Measurements from ENCODE around the gene LGALS7. TPM values are rescaled to one million over a fixed set of nuclear protein-coding genes. Genes with fewer than 3 reads are reported as not detected.

Gene LGALS7
- total and polyA plus RNA-seq, 2 of the 13 experiments (the other 11 are each of a cell fraction or from before 2014, with no cell fraction given), result 0.73 TPM; not detected in 1

DNA sequence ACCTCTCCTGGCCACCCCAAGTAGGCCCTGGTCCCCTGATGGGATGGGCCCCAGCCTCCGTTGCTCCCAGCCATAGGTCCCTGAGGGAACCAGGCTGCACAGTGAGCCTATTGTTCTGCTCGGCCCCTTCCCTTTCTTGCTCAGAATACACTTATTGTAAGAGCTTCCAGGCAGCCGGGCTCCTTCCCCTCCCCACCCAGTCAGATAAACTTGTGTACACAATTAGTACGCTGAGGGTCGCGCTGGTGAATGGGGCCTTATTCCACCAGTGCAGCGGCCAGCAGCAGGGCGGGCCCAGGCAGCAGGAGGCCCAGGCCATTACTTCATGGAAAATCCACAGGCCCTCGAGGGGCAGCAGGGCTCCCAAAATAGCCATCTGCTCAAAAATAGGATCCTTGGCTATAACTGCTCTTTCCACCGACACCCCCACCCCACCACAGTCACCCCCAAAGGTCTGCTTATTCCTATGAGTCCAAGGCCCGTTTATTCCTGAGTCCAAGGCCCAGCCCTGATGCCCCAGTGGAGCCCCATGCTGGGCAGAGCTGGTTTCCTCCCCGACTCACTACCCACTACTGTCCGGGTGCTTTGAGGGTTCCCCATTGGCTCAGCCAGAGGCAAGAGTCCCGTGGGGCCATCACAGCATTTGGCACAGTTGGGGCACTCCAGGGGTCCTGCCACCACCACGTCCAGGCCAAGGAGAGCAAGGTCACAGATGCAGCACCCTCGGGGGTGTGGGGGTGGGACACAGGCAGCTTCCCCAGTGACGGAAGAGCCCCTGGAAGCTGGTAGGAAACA, 51.1 kb downstream of the LGALS7 start (continued):
- TF ChIP-seq, protein P1, sequence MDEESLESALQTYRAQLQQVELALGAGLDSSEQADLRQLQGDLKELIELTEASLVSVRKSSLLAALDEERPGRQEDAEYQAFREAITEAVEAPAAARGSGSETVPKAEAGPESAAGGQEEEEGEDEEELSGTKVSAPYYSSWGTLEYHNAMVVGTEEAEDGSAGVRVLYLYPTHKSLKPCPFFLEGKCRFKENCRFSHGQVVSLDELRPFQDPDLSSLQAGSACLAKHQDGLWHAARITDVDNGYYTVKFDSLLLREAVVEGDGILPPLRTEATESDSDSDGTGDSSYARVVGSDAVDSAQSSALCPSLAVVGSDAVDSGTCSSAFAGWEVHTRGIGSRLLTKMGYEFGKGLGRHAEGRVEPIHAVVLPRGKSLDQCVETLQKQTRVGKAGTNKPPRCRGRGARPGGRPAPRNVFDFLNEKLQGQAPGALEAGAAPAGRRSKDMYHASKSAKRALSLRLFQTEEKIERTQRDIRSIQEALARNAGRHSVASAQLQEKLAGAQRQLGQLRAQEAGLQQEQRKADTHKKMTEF (CRISPR knock-in tag; IDR thresholded peaks at IDR 0.05), result peak; percentile 56; the same call in 1 of the 2 replicates
- TF ChIP-seq GLMP (CRISPR knock-in tag; IDR thresholded peaks at IDR 0.05; ENCODE audit: borderline replicate concordance), result no peak
- TF ChIP-seq HDAC1 (CRISPR knock-in tag; IDR thresholded peaks at IDR 0.05), result peak; percentile 74
- TF ChIP-seq KLF16 (CRISPR knock-in tag; IDR thresholded peaks at IDR 0.05), result peak in 1 of 2 experiments; percentile 52; a peak in 1 of 4 replicates
- no peak for TF ChIP-seq KDM1A (CRISPR knock-in tag; IDR thresholded peaks at IDR 0.05)
- no peak for TF ChIP-seq ARID2 (CRISPR knock-in tag; IDR thresholded peaks at IDR 0.05; ENCODE audit: borderline replicate concordance)
- TF ChIP-seq NFATC3 (CRISPR knock-in tag; IDR thresholded peaks at IDR 0.05), result no peak
- no peak for TF ChIP-seq HDAC6 (IDR thresholded peaks at IDR 0.05; ENCODE audit: low read depth, low read length)
- no peak for TF ChIP-seq ZNF800 (CRISPR knock-in tag; IDR thresholded peaks at IDR 0.05)
- no peak for TF ChIP-seq RFX1 (IDR thresholded peaks at IDR 0.05)
- TF ChIP-seq ZBTB7B (CRISPR knock-in tag; IDR thresholded peaks at IDR 0.05), result peak; percentile 99
- TF ChIP-seq PHF21A (CRISPR knock-in tag; IDR thresholded peaks at IDR 0.05), result peak; percentile 99
- no peak for TF ChIP-seq CAMTA2 (CRISPR knock-in tag; IDR thresholded peaks at IDR 0.05; ENCODE audit: borderline replicate concordance)
- no peak for TF ChIP-seq EED (CRISPR knock-in tag; IDR thresholded peaks at IDR 0.05)
- TF ChIP-seq KDM6A (CRISPR knock-in tag; IDR thresholded peaks at IDR 0.05; ENCODE audit: low read depth), result no peak
- TF ChIP-seq, protein P2, sequence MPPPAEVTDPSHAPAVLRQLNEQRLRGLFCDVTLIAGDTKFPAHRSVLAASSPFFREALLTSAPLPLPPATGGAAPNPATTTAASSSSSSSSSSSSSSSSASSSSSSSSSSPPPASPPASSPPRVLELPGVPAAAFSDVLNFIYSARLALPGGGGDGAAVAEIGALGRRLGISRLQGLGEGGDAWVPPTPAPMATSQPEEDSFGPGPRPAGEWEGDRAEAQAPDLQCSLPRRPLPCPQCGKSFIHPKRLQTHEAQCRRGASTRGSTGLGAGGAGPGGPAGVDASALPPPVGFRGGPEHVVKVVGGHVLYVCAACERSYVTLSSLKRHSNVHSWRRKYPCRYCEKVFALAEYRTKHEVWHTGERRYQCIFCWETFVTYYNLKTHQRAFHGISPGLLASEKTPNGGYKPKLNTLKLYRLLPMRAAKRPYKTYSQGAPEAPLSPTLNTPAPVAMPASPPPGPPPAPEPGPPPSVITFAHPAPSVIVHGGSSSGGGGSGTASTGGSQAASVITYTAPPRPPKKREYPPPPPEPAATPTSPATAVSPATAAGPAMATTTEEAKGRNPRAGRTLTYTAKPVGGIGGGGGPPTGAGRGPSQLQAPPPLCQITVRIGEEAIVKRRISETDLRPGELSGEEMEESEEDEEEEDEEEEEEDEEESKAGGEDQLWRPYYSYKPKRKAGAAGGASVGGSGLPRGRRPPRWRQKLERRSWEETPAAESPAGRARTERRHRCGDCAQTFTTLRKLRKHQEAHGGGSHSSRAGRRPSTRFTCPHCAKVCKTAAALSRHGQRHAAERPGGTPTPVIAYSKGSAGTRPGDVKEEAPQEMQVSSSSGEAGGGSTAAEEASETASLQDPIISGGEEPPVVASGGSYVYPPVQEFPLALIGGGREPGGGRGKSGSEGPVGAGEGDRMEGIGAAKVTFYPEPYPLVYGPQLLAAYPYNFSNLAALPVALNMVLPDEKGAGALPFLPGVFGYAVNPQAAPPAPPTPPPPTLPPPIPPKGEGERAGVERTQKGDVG (CRISPR knock-in tag; IDR thresholded peaks at IDR 0.05; ENCODE audit: borderline replicate concordance), result peak; percentile 11; the same call in 1 of the 2 replicates
- TF ChIP-seq TCF7L2 (IDR thresholded peaks at IDR 0.05; ENCODE audit: low read depth, low read length), result no peak

All from HepG2 (cell line).